ENCODE results near the gene PCCA.

GRCh38 chr13:100323937-100324336, 235.0 kb downstream of the PCCA start:
- TF ChIP-seq CTCF (IDR thresholded peaks at IDR 0.05) (no peak), POLR2AphosphoS5 (IDR thresholded peaks at IDR 0.05; ENCODE audit: insufficient read depth in 1 of 2, low read depth in 1 of 2) (no peak), POLR2A (IDR thresholded peaks at IDR 0.05) (no peak)

All from vagina (tissue), 2 donors.